ENCODE results near the gene SSBP4. TPM values are rescaled to one million over a fixed set of nuclear protein-coding genes. Genes with fewer than 3 reads are reported as not detected.

SSBP4 gene
- total RNA-seq, 2 donors from 2014 or later: 46.8 to 48.1 TPM

DNA sequence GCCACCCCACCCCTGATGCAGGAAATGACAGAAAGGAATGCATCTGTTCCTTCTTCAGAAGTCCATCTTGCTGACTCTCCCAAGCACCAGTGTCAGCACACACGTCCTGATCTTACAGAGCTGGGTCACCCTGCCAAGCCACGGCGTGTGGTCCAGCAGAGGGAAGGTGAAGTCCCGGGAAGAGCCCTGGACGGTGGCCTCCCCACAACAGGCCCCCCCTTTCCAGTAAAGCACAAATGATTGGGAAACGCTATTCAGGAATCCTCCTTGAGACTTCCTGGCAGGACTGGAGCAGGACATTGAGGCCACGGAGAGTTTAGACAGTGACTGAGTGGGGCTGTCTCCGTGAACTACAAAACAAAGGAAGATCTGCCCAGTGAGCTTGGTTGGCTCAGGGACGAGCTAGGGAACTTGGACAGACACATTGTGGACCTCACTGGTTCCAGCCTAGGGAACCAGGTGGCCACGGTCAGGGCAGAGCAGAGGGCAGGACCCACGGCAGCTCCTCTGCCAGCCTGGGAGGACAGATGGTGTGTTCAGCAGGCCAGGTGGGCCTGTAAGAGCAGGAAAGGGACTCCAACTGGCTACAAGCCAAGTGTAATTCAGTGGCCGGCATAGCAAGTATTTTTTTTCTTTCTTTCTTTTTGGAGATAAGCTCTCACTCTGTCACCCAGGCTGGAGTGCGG lies 61.0 kb downstream of the SSBP4 start:
- Mint-ChIP-seq H3K9me3 (no peaks in the 10 kb centered on the region), H3K27me3 (ENCODE audit: low read depth) (no peaks in the 10 kb centered on the region), H3K4me1 (ENCODE audit: low read depth) (peaks cover 86% of the 10 kb centered on the region), H3K4me3 (peak overlapping the region; percentile 69 to 90), H3K27ac (peak overlapping the region; percentile 98), H3K36me3 (ENCODE audit: insufficient read depth in 2 of 2) (no peaks in the 10 kb centered on the region)
- ATAC-seq (replicated peaks in 1 of 2): no peak
- DNase-seq: no peak

DNA sequence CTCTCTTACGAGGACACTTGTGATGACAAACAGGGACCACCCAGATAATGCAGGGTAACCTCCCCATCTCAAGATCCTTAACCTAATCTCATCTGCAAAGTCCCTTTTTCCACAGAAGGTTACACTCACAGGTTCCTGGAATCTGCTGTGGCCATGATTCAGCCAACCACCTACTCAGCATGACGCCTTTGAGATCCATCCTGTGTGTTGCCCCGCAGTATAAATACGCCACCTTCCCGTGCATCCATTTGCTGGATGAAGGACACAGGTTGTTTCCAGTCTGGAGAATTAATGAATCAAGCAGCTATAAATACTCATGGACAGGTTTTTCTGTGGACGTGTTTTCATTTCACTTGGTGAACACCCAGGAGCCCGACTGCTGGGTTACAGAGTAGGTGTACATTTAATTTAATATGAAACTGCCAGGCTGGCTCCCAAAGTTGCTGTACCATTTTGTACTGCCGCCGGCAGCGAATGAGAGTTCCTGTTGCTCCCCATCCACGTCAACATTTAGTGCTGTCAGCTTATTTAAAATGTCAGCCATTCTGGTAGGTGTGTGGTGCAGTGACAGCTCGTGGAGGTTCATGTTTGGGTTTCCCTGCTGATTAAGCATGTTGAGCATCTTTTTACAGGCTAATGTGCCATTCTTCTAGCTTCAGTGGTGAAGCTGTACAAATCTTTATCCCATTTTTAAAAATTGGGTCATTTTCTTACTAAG lies 62.5 kb downstream of the SSBP4 start:
- no peaks in the 10 kb centered on the region for H3K27me3 Mint-ChIP-seq (ENCODE audit: low read depth)
- peak overlapping the region; percentile 55 to 67 for H3K4me3 Mint-ChIP-seq
- ATAC-seq (replicated peaks in 1 of 2) (peak; percentile 48 to 51), DNase-seq (peak; percentile 37 to 40)
- peaks cover 88% of the 10 kb centered on the region for H3K4me1 Mint-ChIP-seq (ENCODE audit: low read depth)
- H3K36me3 Mint-ChIP-seq (ENCODE audit: insufficient read depth in 2 of 2): no peaks in the 10 kb centered on the region
- peak overlapping the region; percentile 80 for H3K27ac Mint-ChIP-seq
- H3K9me3 Mint-ChIP-seq: no peaks in the 10 kb centered on the region

DNA sequence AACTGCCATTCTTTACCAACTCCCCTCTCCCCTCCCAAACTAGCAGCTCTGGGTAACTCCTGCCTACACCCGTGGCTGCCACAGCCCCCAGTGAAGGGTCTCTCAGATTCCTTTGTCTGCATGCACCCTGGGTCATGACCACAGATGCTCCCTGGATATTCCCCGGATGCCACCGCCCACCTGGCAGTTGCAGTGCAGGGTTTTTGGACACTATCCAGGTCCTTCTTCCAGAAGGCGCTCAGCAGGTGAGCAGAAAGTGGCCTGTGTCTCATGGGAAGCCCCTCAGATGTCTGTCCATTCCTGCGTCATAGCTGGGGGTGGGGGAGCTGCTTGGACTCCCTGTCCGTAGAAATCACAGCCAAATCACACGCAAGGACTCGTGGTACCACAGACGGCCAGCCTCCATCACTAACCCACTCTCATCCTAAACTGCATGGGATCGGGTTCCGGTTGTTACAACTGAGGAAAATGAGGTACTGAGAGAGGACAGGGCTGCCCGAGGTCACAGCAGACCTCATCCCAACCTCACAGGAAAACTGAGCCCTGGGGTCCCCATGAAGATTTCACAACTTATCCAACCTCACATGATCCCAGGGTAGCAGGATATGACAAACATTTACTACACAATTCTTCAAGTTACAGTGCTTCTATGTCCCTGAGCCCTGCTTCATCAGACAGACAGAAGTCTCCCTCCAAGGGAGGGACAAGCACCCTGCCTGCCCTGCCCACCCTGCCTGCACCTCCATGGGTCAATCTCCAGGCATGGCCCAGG lies 64.1 kb downstream of the SSBP4 start:
- no peaks in the 10 kb centered on the region for H3K27me3 Mint-ChIP-seq (ENCODE audit: low read depth)
- H3K27ac Mint-ChIP-seq: peak overlapping the region; percentile 80
- H3K9me3 Mint-ChIP-seq: no peaks in the 10 kb centered on the region
- DNase-seq (no peak), ATAC-seq (replicated peaks in 1 of 2) (no peak)
- H3K4me1 Mint-ChIP-seq (ENCODE audit: low read depth): peaks cover 88% of the 10 kb centered on the region
- H3K4me3 Mint-ChIP-seq: peak overlapping the region; percentile 34 to 67
- H3K36me3 Mint-ChIP-seq (ENCODE audit: insufficient read depth in 2 of 2): no peaks in the 10 kb centered on the region

Other genes starting within 250 kb of the SSBP4 start
- gene IFI30, start 245.6 kb upstream of the SSBP4 start, total RNA-seq: 10 to 100 TPM; 10.2 to 11.4 TPM
- 10 to 100 TPM in 1 of 2 donors, 1 to 10 TPM in 1; 9.8 to 10.1 TPM for gene MPV17L2, start 226.2 kb upstream of the SSBP4 start, total RNA-seq
- gene RAB3A, start 215.4 kb upstream of the SSBP4 start, total RNA-seq: 1 to 10 TPM; 1.8 to 1.9 TPM
- gene PDE4C, start 193.0 kb upstream of the SSBP4 start, total RNA-seq: under 1 TPM in 1 of 2 donors, not detected in 1; 0.10 TPM
- 1 to 10 TPM; 2.2 to 2.8 TPM for gene IQCN, start 144.9 kb upstream of the SSBP4 start, total RNA-seq
- 100 to 1,000 TPM; 197 to 235 TPM for gene JUND, start 137.8 kb upstream of the SSBP4 start, total RNA-seq
- gene LSM4, start 96.3 kb upstream of the SSBP4 start, total RNA-seq: 100 to 1,000 TPM; 178 to 250 TPM
- gene PGPEP1, start 78.8 kb upstream of the SSBP4 start, total RNA-seq: 10 to 100 TPM; 55.5 to 58.0 TPM
- under 1 TPM in 1 of 2 donors, not detected in 1; 0.60 TPM for gene GDF15, start 33.2 kb upstream of the SSBP4 start, total RNA-seq
- not detected for gene LRRC25, start 21.8 kb upstream of the SSBP4 start, total RNA-seq
- gene ISYNA1, start 18.7 kb downstream of the SSBP4 start, total RNA-seq: 10 to 100 TPM; 20.5 to 24.8 TPM
- 10 to 100 TPM; 25.9 to 32.3 TPM for gene ELL, start 102.7 kb downstream of the SSBP4 start, total RNA-seq
- 100 to 1,000 TPM; 223 to 239 TPM for gene FKBP8, start 124.2 kb downstream of the SSBP4 start, total RNA-seq
- 100 to 1,000 TPM; 127 to 139 TPM for gene KXD1, start 138.5 kb downstream of the SSBP4 start, total RNA-seq
- 1,000 to 10,000 TPM; 1,602 TPM for gene UBA52, start 152.5 kb downstream of the SSBP4 start, total RNA-seq
- 10 to 100 TPM; 46.2 to 59.5 TPM for gene REX1BD, start 169.4 kb downstream of the SSBP4 start, total RNA-seq
- not detected for gene CRLF1, start 187.4 kb downstream of the SSBP4 start, total RNA-seq
- 1 to 10 TPM in 1 of 2 donors, under 1 TPM in 1; 0.49 to 2.0 TPM for gene TMEM59L, start 193.5 kb downstream of the SSBP4 start, total RNA-seq
- 10 to 100 TPM; 10.1 to 11.1 TPM for gene KLHL26, start 217.6 kb downstream of the SSBP4 start, total RNA-seq

Measured in activated T-cell treated with anti-CD3 and anti-CD28 coated beads, Interleukin-2, amount 50 U/mL, for 72 hours (primary cell).